AG08396 (cell line): ENCODE measurements around the gene SRRM3.
"Not testable (repeated sequence)": the region's sequence is repeated elsewhere in the genome, so short reads cannot be mapped to it uniquely, and the experiment has no call there.

Experiments
- DNase-seq: peaks from one replicate; pipeline ENCODE4 v3.0.0; 2012; ENCODE audit warnings: low spot score, mixed read lengths

SRRM3 gene

GRCh38 chr7:76265299-76265698, 63.6 kb downstream of the SRRM3 start:
- no peak for DNase-seq

DNA sequence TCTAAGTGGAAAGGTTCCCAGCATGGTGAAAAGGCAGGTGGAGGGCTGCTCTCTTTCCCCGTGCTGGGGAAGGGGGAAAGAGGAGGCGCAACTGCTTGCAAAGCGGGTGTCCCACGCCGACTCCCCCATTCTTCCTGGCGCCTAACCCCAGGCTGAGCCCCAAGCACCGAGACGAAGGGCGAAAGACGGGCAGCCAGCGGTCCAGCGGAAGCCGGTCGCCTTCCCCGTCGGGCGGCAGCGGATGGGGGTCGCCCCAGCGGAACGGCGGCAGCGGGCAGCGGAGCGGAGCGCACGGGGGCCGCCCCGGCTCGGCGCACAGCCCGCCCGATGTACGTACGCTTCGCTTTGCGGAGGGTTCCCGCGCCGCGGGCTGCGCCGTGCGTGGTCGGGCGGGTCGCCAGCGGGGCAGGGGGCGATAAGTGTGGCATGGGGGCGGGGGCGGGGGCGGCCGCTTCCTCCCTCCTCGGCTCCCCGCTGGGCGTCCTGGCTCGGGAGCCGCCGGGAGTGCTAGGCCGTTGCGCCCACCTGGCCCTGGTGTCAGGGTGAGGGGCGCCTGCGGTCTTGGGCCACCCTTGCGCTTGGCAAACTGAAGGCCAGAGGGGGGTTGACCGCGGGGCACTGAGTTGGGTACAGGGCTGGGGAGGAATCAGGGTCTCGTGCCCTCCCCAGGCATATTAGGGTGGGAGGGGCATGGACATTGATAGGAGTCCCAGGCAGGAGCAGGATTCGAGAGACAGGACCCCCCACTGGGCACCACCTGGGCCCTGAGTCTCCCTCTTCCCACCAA, 65.6 kb downstream of the SRRM3 start:
- no peak for DNase-seq

- no peak for DNase-seq
These were observed 66.1 kb downstream of the SRRM3 start for GRCh38 chr7:76267894-76268183.

DNA sequence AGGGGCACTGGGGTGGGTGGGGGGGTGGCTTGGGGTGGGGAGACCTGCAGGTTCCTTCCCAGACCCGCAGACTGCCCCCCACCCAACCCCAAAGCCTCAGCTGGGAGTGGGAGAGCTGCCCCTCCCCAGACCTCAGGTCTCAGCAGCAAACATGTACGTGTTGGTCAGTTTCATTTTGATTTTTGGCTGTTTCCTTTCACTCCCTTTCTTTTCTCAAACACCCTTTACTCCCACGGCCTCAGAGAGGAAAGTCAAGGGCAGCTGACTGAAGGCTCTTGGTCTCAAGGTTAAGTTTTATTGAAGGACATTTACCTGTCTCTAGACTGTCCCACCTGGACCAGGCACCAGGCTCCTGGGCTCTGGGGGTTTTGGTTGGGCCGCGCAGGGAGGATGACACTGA, 66.7 kb downstream of the SRRM3 start:
- DNase-seq: no peak

GRCh38 chr7:76269895-76270294, 68.2 kb downstream of the SRRM3 start:
- DNase-seq: no peak

DNA sequence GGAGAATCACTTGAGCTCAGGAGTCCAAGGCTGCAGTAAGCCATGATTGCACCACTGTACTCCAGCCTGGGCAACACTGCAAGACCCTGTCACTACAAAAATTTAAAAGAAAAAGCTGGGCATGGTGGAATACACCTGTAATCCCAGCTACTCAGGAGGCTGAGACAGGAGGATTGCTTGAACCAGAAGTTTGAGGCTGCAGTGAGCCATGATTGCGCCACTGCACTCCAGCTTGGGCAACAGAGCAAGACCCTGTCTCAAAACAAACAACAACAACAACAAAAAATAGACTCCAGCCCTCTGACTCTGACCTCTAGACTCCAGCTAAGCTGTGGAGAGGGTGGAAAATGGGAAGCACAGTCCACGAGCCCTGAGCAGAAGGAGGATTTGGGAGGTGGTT, 69.7 kb downstream of the SRRM3 start:
- not testable (repeated sequence) for DNase-seq

GRCh38 chr7:76272142-76272541, 70.4 kb downstream of the SRRM3 start:
- no peak for DNase-seq

GRCh38 chr7:76272851-76273497, 71.3 kb downstream of the SRRM3 start:
- no peak for DNase-seq

DNA sequence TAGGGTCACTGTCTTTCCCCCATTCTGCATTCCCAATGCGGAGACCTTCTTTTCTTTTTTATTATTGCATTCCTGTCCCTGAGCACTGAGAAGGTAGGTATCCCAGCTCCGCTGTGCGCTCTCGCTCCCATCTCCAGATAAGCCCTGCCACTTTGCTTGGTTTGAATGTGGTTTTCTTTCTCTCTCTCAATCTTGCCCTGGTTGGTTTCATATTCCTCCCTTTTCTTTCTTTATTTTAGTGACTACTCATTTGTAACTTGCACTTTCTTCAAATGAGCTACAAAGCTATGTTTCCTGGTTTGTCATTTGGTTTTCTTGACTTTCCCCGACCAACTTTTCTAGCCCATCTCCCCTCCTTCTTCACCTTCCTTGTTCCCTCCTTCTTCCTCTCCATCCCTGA, 71.8 kb downstream of the SRRM3 start:
- DNase-seq: no peak

GRCh38 chr7:76278540-76278939, 76.8 kb downstream of the SRRM3 start:
- DNase-seq: peak; percentile 43

DNA sequence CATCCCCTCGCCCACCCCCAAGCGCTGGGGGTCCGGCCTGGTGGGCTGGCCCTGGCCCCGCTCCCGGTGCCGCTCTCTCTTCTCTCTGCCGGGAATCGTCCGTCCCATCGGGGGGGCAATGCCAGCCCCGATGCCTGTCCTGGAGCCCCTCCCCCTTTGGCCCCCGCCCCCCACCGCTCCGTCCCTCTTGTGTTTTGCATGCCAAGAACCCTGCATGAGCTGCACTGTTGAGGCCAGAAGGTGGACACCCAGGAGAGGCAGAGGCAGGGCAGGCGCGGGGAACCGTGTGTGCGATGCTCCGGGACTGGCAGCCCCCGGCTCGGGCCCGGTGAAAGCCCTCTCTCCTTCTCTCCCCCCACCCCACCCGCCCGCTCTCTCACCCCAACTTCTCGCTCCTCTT, 78.7 kb downstream of the SRRM3 start:
- DNase-seq: no peak

- DNase-seq: peak; percentile 36
These were observed 79.5 kb downstream of the SRRM3 start for GRCh38 chr7:76281006-76281705.

GRCh38 chr7:76281706-76282343, 80.1 kb downstream of the SRRM3 start:
- no peak for DNase-seq

DNA sequence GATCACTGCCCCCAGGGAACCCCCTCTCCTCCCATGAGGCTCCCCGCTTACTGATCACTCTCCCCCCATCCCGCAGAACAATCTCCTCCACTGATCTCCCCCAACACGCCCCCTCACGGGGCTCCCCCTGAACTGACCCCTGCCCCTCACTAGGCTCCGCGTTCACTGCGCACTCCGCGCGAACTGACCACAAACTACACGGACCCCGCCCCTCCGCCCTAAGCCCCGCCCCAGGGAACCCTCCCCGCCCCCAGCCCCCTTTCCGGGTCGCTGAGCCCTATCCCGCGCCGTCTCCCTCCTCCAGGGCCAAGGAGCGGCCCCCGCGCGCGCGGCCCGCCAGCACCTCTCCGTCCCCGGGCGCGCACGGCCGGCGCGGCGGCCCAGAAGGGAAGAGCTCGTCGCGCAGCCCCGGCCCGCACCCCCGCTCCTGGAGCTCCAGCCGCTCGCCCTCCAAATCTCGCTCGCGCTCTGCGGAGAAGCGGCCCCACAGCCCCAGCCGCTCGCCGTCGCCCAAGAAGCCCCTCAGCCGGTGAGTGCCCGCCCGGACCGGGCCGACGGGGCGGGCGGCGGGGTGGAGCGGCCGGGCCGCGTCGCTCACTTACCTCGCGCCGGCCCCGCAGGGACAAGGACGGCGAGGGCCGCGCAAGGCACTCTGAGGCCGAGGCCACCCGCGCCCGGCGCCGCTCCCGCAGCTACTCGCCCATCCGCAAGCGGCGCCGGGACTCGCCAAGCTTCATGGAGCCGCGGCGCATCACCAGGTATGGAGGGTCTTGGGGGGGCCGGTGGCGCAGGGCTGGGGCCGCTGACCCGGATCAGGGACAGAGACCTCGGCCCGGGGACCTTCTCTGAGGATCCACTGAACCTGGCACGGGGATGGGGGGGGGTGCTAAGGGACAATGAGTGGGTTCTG, 80.9 kb downstream of the SRRM3 start:
- peak; percentile 60 for DNase-seq

DNA sequence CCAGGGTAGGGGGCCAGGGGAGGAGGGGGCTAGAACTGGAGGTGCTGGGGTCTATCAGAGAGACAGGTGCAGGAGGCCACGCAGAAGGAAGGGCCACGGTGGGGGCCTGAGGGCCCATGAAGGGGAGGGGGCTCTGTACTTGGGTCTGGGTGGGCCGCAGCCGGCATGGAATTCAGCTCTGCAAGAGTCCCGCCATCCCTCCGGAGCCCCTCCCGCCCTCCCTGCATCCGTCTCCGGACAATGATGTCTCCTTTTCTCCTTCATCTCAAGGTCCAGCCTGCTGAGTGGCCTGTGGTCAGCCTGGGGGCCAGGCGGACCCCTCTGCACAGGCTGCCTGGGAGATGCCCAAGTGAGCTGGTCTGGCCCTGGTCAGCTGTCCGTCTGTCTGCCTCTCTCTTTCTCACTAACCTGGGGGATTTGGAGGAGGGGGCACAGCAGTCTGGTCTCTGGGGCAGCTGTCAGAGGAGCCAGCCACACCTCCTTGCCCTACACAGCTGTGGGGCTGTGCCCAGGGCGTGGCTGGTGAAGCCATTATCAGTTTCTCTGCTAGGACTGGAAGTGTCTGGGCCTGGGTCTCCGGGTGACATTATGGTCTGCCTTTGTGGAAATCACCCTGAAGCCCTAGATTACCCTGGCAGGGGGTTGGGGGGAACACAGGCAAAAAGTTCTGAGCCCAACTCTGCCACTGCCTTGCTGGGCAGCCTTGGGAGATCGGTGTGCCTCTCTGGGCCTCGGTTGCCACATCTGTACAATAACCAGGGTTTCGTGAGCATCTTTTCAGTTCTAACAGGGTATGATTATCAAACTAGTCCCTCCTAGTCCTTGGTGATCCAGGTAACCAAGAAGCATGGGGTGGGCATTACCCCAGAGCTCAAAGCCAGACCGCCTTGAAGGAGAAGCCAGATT, 81.8 kb downstream of the SRRM3 start:
- DNase-seq: no peak

DNA sequence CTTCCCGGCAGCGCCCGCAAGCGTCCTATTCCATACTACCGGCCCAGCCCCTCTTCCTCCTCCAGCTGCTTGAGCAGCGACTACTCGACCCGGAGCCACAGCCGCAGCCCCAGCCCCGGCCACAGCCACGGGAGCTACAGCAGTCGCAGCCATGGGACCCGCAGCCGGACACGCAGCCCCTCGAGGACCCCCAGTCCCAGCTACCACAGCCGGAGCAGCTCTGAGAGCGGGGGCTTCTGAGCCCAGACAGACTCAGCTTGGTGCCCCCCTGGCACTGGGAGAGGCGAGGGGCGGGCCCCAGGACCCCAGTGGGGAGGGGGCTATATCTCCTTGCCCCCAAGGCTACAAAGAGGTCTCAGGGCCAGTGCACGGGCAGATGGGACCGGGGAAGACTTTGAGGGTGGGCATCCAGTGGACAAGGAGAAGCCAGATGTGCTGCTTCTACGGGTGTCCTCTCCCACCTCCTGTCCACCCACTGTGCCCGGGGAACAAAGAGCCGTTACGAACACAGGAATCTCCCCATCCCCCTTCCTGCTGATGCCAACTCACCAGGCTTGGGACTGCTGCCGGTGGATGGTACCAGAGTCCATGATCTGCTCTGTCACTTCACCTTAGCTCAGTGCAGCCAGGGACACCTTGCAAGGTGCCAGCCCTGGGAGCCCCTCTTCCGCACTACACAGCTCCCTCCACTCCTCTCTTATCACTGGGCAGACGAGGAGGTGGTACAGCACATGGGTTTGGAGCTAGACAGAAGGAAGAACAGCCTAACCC, 84.1 kb downstream of the SRRM3 start:
- DNase-seq: no peak

- no peak for DNase-seq
These were observed 85.2 kb downstream of the SRRM3 start for GRCh38 chr7:76286842-76287403.

DNA sequence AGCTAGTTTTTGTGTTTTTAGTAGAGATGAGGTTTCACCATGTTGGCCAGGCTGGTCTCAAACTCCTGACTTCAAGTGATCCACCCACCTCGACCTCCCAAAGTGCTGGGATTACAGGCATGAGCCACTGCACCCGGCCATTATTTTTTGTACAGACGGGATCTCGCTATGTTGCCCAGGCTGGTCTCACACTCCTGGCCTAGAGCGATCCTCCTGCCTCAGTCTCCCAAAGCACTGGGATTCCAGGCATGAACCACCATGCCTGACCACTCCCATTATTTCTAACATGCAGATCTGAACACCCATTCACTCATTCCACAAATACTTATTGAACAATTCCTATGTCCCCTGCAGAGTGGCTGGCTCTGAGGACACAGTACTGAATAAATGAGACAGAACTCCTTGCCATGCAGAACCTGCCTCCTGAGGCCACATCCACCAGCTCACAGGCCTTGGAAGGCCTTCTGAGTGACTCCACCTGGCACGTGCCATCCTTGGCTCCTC, 89.2 kb downstream of the SRRM3 start:
- DNase-seq: not testable (repeated sequence)
